HG02970 (cell line): ENCODE results near the gene ARL8A.
"Not testable (repeated sequence)": the region's sequence is repeated elsewhere in the genome, so short reads cannot be mapped to it uniquely, and the experiment has no call there.

Source experiments
- ATAC-seq: cut with Tn5 transposase; IDR thresholded peaks from one replicate; pipeline ENCODE4 v1.9.1; 2021; ENCODE audit warnings: mild to moderate bottlenecking, moderate library complexity, moderate number of reproducible peaks; ENCODE audit not compliant: unreplicated experiment, low FRiP score

The ARL8A gene

DNA sequence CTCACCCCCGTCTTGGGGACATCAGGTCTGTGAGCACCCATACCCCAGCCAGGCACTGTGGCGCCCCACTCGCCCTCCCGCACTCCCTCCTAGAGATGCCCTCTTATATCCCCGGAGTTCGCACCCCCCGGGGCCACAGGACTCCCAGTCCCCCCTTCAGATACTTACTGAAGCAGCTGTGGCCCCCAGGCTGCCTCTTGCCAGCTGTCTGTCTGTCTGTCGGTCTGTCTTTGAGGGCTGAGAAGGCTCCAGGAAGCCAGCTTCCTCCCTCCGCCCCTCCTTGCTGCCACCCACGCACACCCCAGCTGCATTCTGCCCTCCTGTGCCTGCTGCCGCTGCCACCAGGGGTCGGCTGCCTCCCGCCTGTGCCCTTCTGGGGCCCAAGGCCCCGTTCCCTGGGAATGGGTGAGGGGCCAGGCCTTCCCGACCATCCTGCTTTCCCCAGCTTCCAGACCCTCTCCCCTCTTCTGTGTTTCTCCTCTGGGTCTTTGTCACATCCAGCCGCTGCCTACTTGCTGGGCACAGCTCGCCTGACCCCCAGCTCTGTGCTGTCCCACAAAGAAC lies 15.9 kb upstream of the ARL8A start, which contains the start of gene PTPN7:
Gene PTPN7, minus strand, starts transcription at position 226 of the 564 bp plus-strand sequence. CDS start 1,200 bp downstream, outside the sequence.
- ATAC-seq: no peak

DNA sequence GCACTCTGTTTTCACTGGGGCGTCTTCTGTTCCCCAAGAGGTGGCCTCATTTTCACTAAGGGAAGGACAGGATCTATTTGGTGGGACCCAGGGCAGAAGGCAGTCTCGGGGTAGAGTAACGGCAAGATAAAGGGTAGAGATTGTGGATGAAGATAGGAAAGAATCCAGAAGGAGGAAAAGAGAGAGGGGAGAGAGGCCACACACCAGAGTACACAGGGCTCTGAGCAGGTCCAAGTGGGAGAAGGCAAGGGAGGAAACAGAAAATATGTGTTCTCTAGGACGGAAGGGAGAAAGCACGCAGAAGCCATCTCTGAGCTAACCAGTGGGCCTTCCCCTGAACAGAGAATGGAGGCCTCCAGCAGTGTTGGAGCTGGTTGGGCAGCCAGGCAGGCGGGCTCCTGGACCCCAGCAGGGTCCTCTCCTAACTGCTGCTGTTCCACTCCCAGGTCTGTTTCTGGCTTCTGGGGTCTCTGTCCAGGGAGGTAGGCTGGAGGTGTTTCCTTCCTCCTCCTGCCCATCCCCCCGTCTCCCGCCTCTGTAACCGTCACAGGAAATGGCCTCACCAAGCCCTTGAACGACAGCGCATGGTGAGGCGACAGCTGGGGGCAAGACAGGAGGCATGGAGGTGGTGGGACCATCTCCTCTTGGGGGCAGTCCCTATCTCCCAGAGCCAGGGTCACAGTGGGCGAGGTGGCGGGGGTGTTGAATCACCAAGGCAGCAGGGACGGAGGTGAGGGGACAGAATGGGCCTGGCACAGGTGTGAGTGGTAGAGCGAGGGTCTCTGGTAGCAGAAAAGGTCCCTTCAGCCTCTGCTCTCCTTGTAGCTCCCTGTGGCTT lies 15.2 kb upstream of the ARL8A start:
- no peak for ATAC-seq

DNA sequence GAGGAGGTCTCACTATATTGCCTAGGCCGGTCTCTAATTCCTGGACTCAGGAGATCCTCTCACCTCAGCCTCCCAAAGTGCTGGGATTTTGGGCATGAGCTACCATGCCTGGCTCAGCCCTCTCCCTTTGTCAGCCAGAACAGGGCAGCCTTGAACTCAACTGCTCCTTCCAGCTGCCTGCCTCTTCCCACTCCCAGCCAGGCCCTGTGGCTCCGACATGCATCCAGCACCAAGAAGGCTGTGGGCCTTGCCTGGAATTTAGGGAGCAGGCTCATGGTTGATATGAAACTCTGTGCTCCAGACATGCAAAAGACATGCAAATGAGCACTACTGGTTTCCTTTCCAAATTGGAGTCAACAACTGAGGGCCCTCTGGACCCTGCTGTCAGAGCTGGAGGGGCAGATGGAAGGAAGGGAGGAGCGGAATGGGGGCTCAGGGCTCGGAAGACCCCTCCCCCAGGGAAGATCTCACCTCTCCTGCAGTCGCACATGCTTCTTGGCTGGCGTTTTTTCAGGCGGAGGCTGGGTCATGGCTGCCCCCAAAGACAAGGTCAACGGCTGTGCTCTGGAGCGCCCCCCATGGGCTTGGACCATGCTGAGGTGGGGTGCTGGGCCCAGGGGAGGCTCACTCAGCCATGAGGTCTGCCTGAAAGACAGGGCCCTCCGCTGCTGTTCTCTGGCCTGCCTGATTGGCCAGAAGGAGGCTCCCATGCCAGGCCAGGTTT lies 14.4 kb upstream of the ARL8A start:
- no peak for ATAC-seq

DNA sequence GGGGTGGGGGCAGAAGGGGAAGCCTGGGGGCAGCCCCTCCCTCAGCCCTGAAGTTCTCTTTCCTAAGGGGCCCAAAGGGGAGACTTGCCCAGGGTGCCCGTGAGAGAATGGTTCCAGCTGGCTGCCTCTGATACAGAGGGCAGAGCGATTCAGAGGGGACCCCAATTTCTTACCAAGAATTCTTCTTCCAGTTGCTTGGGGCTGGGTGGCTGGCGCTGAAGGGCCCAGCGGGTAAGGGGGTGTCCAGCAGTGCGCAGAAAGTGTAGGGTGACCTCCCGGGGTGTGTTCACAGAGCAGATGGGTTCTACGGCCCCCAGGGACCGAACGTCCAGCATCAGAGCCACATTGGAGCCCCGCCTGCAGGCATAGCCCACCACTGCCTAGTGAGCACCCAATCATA lies 13.4 kb upstream of the ARL8A start:
- ATAC-seq: no peak

DNA sequence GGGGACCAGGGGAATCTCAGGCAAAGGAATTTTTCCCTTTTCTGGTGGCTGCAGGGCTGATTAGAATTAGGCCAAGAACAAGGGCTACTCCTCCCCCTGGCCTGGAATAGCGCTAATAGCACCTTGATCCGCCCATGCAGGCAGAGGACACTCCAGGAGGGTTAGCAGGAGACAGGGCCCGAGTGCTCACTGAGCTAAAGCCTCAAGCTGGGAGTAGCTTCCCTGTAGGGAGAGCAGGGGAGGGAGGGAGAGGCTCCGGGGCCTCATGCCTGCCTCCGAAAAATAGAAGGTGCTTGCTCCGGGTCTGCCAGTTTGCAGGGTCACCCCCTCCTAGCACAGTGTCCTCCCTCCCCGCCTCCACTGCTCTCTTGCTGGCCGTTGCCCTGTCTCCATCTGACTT lies 12.1 kb upstream of the ARL8A start:
- no peak for ATAC-seq

DNA sequence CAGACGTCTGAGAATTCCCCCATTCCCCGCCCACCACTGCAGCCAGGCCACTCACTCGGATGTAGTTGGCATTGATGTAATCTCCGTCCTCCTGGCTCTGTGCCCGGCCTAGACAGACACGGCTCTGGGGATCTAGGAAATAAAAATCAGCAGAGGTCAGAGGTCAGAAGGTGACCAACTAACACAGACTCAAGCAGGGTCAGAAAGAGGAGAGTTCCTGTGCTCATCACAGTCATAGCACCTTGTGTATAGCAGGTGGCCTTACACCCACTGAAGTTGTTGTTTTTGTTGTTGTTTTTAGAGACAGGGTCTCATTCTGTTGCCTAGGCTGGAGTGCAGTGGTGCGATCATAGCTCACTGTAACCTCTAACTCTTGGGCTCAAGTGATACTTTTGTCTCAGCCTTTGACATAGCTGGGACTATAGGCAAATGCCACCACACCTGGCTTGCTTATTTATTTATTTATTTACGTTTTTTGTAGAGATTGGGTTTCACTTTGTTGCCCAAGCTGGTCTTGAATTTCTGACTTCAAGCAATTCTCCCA lies 11.0 kb upstream of the ARL8A start:
- no peak for ATAC-seq

DNA sequence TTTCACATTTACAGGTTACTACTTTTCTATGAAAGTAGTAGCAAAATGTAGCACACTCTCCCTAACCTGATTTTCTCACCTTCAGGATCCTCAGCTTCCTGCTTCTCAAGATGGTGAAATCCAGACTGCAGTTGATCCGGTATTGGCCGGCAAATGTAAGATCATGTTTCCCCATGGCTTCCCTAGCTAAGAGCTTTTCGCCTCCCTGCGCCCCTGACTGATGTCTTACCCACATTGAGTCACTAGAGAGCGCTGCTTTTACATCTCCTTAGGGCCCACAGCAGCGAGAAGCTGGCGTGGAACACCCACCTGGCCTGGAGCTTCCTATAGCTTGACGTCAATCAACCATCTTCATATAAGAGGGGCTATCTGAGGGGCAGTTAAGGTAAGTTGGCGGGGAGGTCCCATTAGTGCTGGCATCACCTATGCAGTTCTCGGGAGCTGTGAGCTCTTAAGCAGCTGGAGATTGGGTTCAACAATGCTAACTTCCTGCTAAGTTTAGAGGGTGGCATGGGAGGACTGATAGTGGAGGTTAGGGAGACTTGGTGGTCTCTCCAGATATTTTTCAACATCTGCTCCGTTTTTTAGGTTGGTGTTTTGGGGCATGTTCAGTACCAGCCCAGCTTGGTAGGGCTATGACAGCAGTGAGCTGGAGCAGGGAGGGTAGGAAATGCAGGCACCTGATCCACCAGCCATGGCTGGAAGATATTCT lies 10.4 kb upstream of the ARL8A start:
- no peak for ATAC-seq

DNA sequence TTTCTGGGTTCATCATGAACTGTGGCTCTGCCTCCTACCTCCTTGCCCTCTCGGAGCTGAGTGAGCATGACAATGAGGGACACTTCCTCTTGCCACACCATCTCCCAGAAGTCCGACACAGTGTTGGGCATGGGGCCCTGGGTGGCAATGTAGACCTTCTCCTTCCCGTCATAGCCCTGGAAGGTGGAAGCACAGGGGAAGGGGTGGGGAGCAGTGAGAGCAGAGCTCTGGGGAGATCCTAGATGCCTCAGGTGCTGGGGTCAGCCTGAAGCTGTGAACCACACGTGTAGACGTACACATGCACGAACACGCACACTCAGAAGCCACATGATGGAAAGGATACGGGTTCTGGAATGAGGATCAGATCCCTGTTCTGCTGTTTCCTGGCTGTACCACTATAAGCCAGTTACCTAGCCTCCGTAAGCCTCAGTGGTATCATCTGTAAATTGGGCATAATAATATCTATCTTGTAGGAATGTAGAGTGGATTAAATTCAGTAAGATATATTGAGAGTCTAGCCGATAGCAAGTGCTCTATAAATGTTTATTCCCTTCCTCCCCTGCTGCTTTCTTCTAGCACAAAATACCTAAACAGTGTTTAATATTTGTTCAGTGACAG lies 9.7 kb upstream of the ARL8A start:
- no peak for ATAC-seq

DNA sequence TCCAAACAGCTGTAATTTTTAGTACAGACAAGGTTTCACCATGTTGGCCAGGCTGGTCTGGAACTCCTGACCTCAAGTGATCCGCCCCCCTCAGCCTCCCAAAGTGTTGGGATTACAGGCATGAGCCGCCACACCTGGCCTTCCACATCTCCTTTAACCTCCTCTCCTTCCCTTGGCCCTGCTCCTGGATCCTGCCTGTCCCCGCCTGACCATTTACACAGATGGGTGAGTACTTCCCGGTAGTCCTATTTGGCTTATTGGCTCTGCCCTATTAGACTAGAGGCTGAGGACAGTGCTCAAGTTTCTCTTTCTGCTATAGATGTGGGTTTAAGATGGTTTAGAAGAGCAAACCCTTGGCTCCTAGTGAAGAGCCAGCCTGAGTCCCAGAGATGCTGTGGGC lies 8.7 kb upstream of the ARL8A start:
- no peak for ATAC-seq

DNA sequence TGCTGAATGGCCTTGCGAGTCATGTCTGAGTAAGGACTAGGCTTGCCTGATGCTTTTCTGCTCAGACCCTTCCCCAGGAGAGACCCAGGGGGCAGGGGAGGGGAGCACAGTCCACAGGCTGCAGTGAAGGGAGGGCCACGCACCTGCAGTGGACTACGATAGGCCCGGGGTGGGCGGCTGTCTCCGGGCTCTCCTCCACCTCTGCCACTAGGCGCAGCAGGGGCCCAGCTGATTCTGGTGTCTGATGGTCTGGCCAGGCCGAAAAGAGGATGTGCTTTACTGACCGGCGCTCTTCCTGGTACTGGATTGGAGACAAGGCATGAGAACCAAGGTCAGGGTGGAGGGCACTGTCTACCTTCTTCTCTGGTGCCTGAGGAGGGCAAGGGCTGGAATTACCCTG lies 7.9 kb upstream of the ARL8A start:
- ATAC-seq: no peak

DNA sequence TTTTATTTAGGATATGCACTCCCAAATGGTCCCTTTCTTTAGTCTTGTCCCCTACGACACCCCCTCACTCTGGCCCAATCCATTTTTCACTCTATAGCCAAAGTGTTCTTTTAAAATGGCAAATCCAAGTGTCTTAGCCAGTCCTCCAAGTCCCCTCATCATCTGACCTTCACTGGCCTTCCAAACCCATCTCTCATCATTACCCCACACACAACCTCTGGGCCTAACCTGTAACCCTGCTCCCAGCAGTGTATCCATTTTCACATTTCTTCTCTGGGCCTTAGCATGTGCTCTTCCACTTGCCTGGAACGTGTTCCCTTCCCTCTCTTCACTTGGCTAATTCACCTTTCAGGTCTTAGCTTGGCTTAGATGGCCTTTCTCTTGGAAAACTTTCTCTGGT lies 6.5 kb upstream of the ARL8A start:
- no peak for ATAC-seq

DNA sequence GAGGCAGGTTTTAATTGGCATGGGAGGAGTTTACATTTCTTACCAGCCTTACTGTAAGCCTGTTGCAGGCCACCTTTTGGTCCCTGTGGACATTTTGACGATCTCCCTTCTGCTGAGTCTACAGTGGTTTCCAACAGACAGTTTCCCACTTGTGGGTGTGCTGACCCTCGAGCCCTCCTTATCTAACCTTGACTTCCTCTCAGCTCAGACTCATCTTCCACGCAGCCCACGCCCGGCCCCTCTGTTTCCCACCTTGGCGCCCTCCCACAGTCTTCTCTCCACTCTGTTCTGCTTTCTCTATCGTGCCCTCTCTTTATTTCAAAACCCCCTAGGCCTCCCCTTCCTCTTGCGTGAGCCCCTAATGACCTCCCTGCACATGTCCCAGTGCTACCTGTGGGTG lies 6.1 kb upstream of the ARL8A start:
- ATAC-seq: no peak

DNA sequence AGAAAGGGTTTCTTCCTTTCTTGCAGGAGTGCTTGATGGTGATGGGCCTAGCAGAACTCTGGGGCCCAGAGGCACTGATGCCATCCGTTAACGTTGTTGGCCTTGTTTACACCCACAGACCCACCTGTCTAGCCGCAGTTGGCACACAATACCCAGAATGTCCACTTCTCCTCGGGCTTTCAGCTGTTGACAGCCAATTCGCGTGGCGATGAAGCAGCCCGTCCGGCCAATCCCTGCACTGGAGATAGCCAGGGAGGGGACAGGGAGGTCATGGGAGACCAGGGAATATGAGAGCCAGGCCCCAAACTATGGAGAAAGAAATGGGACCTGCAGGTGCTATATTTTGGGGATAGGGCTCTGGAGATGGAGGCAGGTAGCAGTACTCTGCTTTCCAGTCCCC lies 5.7 kb upstream of the ARL8A start:
- no peak for ATAC-seq

DNA sequence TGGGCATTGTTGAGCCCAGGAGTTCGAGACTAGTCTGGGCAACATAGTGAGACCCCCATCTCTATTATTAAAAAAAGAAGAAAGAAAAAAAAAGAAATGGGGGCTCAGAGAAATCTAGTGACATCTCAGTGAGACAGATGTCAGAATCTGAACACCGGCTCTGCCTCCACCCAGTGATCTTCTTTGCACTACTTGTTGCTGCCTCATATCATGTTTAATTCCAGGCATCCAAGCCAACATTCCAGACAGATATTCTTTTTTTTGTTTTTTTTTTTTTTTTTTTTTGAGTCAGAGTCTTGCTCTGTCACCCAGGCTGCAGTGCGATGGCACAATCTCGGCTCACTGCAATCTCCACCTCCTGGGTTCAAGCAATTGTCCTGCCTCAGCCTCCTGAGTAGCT lies 5.0 kb upstream of the ARL8A start:
- no peak for ATAC-seq

DNA sequence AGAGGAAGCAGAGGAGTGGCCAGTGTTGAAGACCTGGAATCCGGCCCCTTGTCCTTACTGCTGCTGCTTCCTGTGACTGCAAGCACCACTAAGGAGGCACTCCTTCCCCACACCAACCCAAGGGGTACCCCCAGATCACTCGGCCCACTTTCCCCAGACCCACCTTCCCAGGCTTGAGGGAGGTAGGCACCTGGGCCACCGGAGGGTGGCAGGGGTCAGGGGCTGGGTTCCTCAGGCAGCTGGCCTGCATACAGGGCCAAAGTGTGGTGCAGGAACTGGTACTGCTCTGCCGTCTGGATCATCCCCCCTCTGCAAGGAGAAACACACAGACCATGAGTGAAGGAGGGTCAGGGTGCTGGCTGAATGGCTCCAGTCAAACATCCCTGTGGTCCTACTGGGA lies 3.9 kb upstream of the ARL8A start:
- no peak for ATAC-seq

DNA sequence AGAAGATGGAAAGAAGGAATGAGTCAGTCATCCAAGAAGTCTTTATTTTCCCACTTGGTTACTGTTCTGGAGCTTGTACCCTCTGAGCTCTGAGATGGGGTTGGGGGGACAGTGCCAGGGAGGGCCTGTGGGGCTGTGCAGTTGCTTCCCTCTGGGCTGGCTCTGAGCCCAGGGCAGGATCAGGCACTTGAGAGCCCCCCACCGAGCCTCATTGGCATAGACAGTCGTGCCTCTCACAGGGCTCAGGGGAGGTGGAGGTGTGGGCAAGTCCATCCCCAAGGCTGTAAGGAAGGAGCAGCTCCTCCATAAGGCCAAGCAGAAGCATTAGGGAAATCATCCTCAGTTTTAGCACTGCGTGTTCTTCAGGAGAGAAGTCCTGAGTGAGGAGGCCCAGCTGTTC lies 2.5 kb upstream of the ARL8A start:
- ATAC-seq: no peak

DNA sequence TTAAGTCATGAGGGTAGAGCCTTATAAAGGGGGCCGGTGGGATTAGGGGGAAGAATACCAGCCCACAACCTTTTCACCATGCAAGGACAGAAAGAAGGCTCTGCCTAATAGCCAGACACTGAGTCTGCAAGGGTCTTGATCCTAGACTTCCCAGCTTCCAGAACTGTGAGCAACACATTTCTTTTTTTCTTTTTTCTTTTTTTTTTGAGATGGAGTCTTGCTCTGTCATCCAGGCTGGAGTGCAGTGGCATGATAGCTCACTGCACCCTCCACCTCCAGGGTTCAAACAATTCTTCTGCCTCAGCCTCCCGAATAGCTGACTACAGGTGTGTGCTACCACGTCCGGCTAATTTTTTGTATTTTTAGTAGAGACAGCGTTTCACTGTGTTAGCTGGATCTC lies 1.7 kb upstream of the ARL8A start:
- ATAC-seq: no peak

DNA sequence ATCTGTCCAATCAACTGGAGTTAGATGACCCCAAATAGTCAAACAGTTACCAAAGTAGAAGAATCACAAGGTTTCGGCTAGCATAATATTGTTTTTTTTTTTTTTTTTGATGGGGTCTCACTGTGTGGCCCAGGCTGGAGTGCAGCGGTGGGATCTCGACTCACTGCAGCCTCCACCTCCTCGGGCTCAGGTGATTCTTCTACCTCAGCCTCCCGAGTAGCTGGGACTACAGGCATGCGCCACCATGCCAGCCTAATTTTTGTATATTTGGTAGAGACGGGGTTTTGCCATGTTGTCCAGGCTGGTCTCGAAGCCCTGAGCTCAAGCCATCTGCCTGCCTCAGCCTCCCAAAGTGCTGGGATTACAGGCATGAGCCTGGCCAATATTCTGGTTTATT lies 1.2 kb upstream of the ARL8A start:
- not testable (repeated sequence) for ATAC-seq

DNA sequence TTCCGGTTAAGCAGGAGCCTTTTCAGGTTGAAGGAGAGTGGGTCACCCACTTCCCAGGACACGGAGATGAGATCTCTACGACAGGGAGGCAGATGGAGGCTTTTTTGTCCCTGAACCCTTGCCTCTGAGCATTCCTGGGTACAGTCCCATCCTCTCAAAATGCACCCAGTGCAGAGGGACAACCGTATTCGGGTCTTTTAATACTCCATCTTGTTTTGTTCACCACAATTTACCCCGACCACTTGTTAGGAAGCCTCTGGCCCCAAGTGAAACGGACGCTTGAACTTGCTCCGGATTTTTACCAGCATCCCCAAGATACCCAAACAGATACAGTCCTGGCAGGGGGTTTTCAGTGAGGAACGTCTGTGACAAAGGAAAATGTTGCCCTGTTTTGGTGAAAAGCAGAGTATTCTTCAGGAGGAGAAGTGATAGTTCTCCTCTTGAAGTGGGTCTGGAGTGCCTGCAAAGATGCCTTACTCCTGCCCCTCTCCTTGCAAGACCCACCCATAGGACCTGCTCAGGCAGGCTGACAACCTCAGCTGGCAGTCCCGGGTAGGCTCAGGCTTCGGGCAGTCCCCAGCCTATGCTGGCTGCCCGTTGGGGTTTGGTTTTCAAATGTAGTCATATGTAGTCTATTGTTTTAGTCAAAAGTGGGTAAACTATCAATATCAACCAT lies 669 bp upstream of the ARL8A start:
- no peak for ATAC-seq
